HepG2 (cell line): ENCODE data around the gene RPS27A. TPM values are rescaled to one million over a fixed set of nuclear protein-coding genes. Genes with fewer than 3 reads are reported as not detected.

ENCODE experiments used
- DNMT1 ChIP-seq: sonication (generic); formaldehyde crosslinking; IDR thresholded peaks from 2 replicates; pipeline ENCODE4 v1.5.1; 2020; ENCODE audit warnings: mild to moderate bottlenecking, missing genetic modification reagents
- JDP2 ChIP-seq: sonication (generic); formaldehyde crosslinking; IDR thresholded peaks from 2 replicates; pipeline ENCODE4 v1.8.1; 2022; ENCODE audit warnings: missing genetic modification reagents, borderline replicate concordance
- MED1 ChIP-seq: sonication (generic); formaldehyde crosslinking; IDR thresholded peaks from 2 replicates; pipeline ENCODE4 v1.4.0; 2020; ENCODE audit warnings: missing genetic modification reagents
- MIER2 ChIP-seq: IDR thresholded peaks from 2 replicates; pipeline ENCODE4 v1.6.1; 2016; ENCODE audit warnings: missing biosample characterization, missing genetic modification reagents
- MLLT10 ChIP-seq: sonication (generic); formaldehyde crosslinking; IDR thresholded peaks from 2 replicates; pipeline ENCODE4 v1.4.0; 2020; ENCODE audit warnings: missing genetic modification reagents
- PAWR ChIP-seq: sonication (generic); formaldehyde crosslinking; IDR thresholded peaks from 2 replicates; pipeline ENCODE4 v1.4.0; 2020; ENCODE audit warnings: missing genetic modification reagents, mild to moderate bottlenecking, borderline replicate concordance
- SATB2 ChIP-seq: sonication (generic); formaldehyde crosslinking; IDR thresholded peaks from 2 replicates; pipeline ENCODE4 v1.5.0; 2020; ENCODE audit warnings: missing genetic modification reagents
- SMAD3 ChIP-seq: sonication (generic); formaldehyde crosslinking; IDR thresholded peaks from 2 replicates; pipeline ENCODE4 v1.4.0; 2020; ENCODE audit warnings: missing genetic modification reagents
- TBX3 ChIP-seq: fragments of 450-650 bp; IDR thresholded peaks from 2 replicates; pipeline ENCODE4 v1.6.1; 2017; ENCODE audit warnings: antibody characterized with exemption, mild to moderate bottlenecking, inconsistent platforms, borderline replicate concordance
- ZBTB1 ChIP-seq: sonication (generic); formaldehyde crosslinking; IDR thresholded peaks from 2 replicates; pipeline ENCODE4 v1.4.0; 2020; ENCODE audit warnings: missing genetic modification reagents, borderline replicate concordance
- ZNF256 ChIP-seq: sonication (generic); formaldehyde crosslinking; conservative IDR thresholded peaks from 2 replicates; pipeline ENCODE4 v1.4.0; 2020; ENCODE audit warnings: missing genetic modification reagents
- polyA plus RNA-seq, 8 experiments: library from polyadenylated mRNA; depleted of rRNA in 3 of 8; stranded (reverse) in 7 of 8; unstranded in 1 of 8; fragments of >200 nt; fragmentation: Illumina TruSeq in 4 of 8; extraction: Trizol in 4 of 8; gene quantifications; 2 replicates each; pipeline versions ENCODE4 v1.2.1 to v1.2.3, GENCODE V29; 2011 to 2016; ENCODE audit warnings: low read depth in 4 of 8, missing spikeins in 1 of 8, mixed read lengths in 1 of 8; ENCODE audit not compliant: insufficient read depth in 1 of 8
- total RNA-seq, 5 experiments: library from RNA; depleted of rRNA; stranded (reverse); fragments of >200 nt; fragmentation: Illumina TruSeq; extraction: Trizol; gene quantifications; 2 replicates each; pipeline ENCODE4 v1.2.3, GENCODE V29; 2016; ENCODE audit warnings: low read depth in 1 of 5
- TF ChIP-seq, protein P1 (sequence below): conservative IDR thresholded peaks from 2 replicates; pipeline ENCODE4 v1.6.1; 2018; ENCODE audit warnings: missing genetic modification reagents
- TF ChIP-seq, protein P2 (sequence below): sonication (generic); formaldehyde crosslinking; IDR thresholded peaks from 2 replicates; pipeline ENCODE4 v1.9.0; 2021; ENCODE audit warnings: missing genetic modification reagents, borderline replicate concordance
- TF ChIP-seq, protein P3 (sequence below), 2 experiments: sonication (generic) in 1 of 2; formaldehyde crosslinking in 1 of 2; IDR thresholded peaks; 2 replicates each; pipeline versions ENCODE4 v1.5.1 to v1.6.1; 2011 to 2020; ENCODE audit warnings: borderline replicate concordance in 1 of 2, low read depth in 1 of 2, low read length in 1 of 2, mild to moderate bottlenecking in 1 of 2, missing genetic modification reagents in 1 of 2, moderate library complexity in 1 of 2
- TF ChIP-seq, protein P4 (sequence below): sonication (generic); formaldehyde crosslinking; IDR thresholded peaks from 2 replicates; pipeline ENCODE4 v1.4.0; 2020; ENCODE audit warnings: mild to moderate bottlenecking, missing genetic modification reagents, borderline replicate concordance

RPS27A gene
- total and polyA plus RNA-seq, 2 of the 13 experiments (the other 11 are each of a cell fraction or from before 2014, with no cell fraction given) = 2,779 to 3,269 TPM

DNA sequence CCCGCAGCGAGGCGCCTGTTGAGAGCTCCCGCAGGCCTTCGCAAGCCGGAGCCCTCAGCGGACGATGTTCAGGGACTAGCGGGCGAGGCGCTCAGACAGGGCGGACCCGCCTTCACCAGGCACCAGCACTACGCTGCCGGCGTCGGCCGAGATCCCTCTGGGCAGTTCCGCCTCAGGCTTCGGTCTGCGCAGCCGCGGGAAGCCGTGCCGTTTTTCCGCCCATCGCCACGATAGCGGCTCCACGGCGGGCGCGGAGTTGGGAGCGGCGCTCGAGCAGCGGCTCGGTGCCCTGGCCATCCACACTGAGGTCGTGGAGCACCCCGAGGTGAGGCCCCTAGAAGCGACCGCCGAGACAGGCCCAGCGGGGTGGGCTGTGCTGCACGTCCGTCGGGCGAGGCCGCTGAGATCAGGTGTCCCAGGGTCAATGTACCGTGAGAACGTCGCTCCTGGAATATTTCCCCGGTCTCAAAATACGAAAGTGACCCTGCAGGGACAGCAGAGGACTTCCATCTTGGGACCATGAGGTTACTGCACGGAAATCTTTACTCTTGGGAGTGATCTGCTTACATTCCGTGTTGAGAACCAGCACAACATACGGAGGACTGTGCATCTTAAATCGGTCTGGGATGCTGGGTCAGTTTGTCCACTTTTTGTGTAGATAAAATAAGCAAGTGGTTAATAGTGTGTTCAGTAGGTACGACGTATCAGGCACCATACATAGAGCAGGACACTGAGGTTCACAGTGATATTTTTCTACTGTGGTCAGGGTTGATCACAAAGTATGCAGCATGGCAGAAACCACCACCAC is 49.8 kb downstream of the RPS27A start (continued):
- TF ChIP-seq, protein P1, sequence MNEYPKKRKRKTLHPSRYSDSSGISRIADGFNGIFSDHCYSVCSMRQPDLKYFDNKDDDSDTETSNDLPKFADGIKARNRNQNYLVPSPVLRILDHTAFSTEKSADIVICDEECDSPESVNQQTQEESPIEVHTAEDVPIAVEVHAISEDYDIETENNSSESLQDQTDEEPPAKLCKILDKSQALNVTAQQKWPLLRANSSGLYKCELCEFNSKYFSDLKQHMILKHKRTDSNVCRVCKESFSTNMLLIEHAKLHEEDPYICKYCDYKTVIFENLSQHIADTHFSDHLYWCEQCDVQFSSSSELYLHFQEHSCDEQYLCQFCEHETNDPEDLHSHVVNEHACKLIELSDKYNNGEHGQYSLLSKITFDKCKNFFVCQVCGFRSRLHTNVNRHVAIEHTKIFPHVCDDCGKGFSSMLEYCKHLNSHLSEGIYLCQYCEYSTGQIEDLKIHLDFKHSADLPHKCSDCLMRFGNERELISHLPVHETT (CRISPR knock-in tag) = peak; percentile 86
- TF ChIP-seq SATB2 (CRISPR knock-in tag) (no peak; the same call in 1 of the 2 replicates), PAWR (0 out of 2 replicates have a peak, but pooled peaks have one; percentile 78), MIER2 (peak; percentile 73), ZNF256 (CRISPR knock-in tag) (peak; percentile 89; the same call in 1 of the 2 replicates), TBX3 (no peak), DNMT1 (CRISPR knock-in tag) (peak; percentile 98; the same call in 1 of the 2 replicates), MED1 (CRISPR knock-in tag) (peak; percentile 81), SMAD3 (CRISPR knock-in tag) (peak; percentile 84), JDP2 (CRISPR knock-in tag) (no peak), MLLT10 (CRISPR knock-in tag) (no peak), ZBTB1 (peak; percentile 86; the same call in 1 of the 2 replicates)
- TF ChIP-seq, protein P2, sequence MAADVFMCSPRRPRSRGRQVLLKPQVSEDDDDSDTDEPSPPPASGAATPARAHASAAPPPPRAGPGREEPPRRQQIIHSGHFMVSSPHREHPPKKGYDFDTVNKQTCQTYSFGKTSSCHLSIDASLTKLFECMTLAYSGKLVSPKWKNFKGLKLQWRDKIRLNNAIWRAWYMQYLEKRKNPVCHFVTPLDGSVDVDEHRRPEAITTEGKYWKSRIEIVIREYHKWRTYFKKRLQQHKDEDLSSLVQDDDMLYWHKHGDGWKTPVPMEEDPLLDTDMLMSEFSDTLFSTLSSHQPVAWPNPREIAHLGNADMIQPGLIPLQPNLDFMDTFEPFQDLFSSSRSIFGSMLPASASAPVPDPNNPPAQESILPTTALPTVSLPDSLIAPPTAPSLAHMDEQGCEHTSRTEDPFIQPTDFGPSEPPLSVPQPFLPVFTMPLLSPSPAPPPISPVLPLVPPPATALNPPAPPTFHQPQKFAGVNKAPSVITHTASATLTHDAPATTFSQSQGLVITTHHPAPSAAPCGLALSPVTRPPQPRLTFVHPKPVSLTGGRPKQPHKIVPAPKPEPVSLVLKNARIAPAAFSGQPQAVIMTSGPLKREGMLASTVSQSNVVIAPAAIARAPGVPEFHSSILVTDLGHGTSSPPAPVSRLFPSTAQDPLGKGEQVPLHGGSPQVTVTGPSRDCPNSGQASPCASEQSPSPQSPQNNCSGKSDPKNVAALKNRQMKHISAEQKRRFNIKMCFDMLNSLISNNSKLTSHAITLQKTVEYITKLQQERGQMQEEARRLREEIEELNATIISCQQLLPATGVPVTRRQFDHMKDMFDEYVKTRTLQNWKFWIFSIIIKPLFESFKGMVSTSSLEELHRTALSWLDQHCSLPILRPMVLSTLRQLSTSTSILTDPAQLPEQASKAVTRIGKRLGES (CRISPR knock-in tag) = 0 out of 2 replicates have a peak, but pooled peaks have one; percentile 19
- TF ChIP-seq, protein P3, sequence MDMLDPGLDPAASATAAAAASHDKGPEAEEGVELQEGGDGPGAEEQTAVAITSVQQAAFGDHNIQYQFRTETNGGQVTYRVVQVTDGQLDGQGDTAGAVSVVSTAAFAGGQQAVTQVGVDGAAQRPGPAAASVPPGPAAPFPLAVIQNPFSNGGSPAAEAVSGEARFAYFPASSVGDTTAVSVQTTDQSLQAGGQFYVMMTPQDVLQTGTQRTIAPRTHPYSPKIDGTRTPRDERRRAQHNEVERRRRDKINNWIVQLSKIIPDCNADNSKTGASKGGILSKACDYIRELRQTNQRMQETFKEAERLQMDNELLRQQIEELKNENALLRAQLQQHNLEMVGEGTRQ (IDR thresholded peaks at IDR 0.05; ENCODE audit: low read depth, low read length) = no peak
- TF ChIP-seq, protein P3 (CRISPR knock-in tag; IDR thresholded peaks at IDR 0.05; ENCODE audit: borderline replicate concordance) = 0 out of 2 replicates have a peak, but pooled peaks have one; percentile 28
- TF ChIP-seq, protein P4, sequence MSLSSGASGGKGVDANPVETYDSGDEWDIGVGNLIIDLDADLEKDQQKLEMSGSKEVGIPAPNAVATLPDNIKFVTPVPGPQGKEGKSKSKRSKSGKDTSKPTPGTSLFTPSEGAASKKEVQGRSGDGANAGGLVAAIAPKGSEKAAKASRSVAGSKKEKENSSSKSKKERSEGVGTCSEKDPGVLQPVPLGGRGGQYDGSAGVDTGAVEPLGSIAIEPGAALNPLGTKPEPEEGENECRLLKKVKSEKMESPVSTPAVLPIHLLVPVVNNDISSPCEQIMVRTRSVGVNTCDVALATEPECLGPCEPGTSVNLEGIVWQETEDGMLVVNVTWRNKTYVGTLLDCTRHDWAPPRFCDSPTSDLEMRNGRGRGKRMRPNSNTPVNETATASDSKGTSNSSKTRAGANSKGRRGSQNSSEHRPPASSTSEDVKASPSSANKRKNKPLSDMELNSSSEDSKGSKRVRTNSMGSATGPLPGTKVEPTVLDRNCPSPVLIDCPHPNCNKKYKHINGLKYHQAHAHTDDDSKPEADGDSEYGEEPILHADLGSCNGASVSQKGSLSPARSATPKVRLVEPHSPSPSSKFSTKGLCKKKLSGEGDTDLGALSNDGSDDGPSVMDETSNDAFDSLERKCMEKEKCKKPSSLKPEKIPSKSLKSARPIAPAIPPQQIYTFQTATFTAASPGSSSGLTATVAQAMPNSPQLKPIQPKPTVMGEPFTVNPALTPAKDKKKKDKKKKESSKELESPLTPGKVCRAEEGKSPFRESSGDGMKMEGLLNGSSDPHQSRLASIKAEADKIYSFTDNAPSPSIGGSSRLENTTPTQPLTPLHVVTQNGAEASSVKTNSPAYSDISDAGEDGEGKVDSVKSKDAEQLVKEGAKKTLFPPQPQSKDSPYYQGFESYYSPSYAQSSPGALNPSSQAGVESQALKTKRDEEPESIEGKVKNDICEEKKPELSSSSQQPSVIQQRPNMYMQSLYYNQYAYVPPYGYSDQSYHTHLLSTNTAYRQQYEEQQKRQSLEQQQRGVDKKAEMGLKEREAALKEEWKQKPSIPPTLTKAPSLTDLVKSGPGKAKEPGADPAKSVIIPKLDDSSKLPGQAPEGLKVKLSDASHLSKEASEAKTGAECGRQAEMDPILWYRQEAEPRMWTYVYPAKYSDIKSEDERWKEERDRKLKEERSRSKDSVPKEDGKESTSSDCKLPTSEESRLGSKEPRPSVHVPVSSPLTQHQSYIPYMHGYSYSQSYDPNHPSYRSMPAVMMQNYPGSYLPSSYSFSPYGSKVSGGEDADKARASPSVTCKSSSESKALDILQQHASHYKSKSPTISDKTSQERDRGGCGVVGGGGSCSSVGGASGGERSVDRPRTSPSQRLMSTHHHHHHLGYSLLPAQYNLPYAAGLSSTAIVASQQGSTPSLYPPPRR = peak; percentile 61; the same call in 1 of the 2 replicates
